Stimulated activated CD8-positive, alpha-beta memory T cell treated with anti-CD3 and anti-CD28 coated beads, Interleukin-4, amount 100 ng/mL, for 24 hours (primary cell): ENCODE data around the gene ERAP2.
"Not testable (repeated sequence)": the region's sequence is repeated elsewhere in the genome, so short reads cannot be mapped to it uniquely, and the experiment has no call there.

Experiments
- DNase-seq: peaks from one replicate; pipeline ENCODE4 v3.0.0-alpha.2; 2020; ENCODE audit warnings: low read depth

Gene ERAP2, protein sequence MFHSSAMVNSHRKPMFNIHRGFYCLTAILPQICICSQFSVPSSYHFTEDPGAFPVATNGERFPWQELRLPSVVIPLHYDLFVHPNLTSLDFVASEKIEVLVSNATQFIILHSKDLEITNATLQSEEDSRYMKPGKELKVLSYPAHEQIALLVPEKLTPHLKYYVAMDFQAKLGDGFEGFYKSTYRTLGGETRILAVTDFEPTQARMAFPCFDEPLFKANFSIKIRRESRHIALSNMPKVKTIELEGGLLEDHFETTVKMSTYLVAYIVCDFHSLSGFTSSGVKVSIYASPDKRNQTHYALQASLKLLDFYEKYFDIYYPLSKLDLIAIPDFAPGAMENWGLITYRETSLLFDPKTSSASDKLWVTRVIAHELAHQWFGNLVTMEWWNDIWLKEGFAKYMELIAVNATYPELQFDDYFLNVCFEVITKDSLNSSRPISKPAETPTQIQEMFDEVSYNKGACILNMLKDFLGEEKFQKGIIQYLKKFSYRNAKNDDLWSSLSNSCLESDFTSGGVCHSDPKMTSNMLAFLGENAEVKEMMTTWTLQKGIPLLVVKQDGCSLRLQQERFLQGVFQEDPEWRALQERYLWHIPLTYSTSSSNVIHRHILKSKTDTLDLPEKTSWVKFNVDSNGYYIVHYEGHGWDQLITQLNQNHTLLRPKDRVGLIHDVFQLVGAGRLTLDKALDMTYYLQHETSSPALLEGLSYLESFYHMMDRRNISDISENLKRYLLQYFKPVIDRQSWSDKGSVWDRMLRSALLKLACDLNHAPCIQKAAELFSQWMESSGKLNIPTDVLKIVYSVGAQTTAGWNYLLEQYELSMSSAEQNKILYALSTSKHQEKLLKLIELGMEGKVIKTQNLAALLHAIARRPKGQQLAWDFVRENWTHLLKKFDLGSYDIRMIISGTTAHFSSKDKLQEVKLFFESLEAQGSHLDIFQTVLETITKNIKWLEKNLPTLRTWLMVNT

DNA sequence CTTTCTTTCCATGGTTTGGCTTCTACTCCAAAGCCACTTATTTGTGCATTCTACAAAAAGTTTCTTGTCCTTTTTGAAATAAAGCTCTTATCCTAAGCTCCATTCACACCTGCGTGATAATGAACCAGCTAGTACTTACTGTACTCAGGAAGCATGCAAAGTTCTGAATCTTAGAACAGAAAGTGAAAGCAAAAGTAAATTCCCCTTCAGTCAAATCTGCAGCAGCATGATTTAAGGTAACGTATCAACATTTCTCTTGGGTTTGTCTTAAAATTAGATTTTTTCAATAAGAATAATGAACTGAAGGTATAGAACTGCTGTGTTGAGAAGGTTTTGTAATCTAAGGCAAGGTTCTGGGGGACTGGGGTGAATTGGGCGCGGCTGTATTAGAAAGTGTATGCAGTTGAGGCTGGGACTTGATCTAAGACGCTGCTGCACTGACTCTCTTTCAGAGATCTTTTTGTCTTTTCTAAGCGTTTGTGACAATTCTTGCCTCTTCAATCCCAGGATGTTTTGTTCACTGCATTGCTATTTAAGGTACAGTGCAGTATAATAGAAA lies at the start of gene ERAP2:
Gene ERAP2 (plus strand): TSS at position 209 of the 559 bp plus-strand sequence. CDS start 3,186 bp downstream, outside the sequence.
- DNase-seq, result no peak

DNA sequence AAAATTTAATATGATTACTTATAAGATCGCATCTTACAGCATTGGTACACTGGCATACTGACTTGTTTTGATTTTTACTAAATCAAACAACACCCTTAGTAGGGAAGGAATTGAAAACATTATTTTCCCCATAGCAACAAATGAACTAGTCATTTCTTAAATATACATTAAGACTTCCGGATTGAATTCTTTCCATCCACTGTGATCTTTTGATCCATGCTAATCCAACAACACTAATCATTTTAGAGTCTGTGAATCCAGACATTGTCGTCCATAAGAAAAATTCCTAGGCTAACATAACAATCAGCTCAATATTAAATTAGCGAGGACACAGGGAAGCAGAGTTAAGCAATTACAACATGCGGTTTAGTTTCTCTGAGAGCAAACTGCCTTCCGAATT lies 47.0 kb upstream of the ERAP2 start:
- DNase-seq, result no peak

DNA sequence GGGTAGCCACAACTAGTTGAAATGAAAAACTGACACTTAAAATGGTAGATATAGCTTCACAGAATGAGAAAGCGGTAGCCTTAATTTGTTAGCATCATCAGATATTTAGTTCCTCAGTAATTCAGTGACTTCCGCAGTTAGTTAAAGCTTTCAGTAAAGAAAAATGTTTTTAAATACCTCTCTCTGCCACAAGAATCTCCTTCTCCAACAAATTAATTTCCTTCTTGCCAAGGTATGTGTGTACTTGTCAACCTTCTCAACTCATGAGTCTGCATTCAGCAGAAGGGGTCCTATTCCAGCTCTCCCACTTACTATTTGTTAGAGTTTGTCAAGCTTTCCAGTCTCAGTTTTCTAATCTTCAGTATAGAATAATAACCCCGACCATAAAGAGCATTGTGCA lies 42.3 kb upstream of the ERAP2 start:
- no peak for DNase-seq

DNA sequence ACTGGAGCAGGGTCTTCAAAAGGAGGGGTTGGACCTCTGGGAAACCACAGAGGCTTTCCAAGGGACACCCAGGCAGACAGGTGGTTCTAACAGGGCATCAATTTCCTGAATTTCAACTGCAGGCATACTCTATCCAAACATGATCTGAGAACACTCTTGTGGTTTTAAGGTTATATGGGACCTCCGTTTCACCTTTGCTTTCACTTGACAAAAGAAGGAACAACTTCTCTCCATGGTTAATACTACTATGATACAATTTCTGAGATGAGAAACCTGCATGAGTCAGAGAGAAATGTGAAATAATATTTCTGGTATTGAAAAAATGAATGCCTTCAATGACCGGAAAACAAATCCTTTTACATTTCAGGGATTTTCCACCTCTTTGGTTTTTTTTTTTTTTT lies 40.5 kb upstream of the ERAP2 start:
- DNase-seq, result no peak

DNA sequence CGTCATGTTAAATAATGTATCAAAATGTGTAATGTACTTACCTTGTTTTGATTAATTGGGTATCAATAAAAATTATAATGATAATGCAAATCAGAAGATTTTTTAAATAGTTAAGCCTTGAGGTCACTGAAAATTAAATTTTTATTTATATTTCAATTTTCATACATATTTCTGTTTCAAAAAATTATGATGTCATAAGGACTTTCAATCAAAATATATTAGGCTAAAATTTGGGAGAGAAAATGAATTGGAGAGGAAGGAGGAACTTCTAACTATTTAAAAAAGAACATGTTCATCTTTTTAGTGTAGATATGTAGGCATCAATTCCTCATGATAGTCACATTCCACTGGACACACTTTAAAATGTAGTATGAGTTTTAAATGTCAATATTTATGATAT lies 39.5 kb upstream of the ERAP2 start:
- DNase-seq, result no peak

DNA sequence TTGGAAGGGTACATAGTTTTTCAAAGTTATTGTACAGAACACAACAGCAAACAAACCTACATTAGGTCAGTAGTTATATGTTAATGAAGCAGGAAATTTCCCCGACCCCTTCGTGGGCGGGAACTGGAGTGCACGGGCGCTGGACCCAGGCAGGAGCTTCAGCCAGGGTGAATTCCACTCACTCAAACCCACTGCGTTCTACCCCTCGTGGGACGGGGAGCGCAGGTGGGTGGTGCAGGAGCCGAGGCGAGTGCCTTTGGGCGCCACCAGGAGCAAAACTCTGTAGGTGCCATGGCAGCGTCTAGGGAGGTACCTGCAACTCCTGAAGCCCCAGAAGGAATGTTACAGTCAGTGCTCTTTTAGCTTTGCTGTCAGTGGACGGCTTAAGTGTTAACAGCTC lies 39.0 kb upstream of the ERAP2 start:
- DNase-seq, result no peak

DNA sequence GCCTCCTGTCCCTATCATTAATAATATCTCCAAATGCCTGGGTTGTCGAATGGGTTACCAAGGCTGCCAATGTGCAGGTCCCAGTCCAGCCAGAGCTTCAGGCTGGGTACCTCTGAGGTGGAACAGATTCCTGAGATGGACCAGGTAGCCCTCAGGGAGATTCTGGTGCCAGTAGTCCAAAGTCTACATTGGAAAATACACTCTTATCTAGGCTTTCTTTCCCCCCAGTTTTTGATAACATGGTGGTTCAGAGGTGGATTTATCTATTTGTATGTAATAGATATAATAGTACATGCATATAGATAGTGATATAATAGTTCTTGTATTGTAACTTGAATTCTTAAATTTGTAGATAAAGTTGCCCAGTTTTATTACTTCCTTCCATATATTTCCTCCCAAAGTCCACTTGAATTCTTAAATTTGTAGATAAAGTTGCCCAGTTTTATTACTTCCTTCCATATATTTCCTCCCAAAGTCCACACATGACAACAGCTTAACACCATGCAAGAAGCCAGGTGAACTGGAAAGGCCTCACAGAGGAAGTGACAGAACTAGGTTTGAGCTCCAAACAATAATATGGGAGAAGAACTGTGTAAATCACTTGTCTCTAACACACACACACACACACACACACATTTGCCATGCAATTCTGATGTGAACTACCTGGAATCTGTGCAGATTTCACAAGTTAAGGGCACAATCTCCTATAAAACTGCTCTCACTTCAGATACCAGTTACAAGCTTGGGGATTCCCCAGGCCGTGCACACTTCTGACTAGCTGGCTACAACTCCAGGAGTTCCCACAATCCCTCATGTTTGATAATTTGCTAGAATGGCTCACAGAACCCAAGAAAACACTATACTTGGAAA lies 37.9 kb upstream of the ERAP2 start:
- DNase-seq, result no peak

DNA sequence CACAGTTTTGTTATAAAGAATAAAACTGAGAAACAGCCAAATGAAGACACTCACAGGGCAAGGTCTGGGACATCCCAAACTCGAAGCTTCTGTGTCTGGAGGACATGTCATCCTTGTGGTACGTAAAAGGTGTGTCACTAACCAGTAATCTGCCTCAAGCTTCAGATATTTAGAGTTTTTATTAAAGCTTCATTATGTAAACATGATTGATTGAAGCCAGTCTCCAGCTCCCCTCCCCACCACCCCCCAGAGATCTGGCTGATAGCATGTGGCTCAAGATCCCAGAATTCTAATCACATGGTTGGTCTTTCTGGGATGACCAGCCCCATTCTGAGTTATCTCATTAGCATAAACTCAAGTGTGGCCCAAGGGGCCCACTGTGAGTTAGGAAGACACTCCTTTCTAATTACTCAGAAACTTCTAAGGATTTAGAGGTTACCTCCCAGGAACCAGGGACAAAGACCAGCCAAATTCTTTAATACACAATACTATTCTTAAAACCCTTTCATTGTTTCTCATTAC lies 37.2 kb upstream of the ERAP2 start:
- no peak for DNase-seq

DNA sequence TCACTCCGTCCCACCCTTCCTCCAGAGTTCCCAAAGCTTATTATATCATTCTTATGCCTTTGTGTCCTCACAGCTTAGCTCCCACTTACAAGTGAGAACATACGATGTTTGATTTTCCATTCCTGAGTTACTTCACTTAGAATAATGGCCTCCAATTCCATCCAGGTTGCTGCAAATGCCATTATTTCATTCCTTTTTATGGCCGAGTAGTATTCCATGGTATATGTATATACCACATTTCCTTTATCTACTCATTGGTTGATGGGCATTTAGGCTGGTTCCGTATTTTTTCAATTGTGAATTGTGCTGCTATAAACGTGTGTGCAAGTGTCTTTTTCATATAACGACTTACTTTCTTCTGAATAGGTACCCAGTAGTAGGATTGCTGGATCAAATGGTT lies 34.4 kb upstream of the ERAP2 start:
- DNase-seq, result not testable (repeated sequence)

DNA sequence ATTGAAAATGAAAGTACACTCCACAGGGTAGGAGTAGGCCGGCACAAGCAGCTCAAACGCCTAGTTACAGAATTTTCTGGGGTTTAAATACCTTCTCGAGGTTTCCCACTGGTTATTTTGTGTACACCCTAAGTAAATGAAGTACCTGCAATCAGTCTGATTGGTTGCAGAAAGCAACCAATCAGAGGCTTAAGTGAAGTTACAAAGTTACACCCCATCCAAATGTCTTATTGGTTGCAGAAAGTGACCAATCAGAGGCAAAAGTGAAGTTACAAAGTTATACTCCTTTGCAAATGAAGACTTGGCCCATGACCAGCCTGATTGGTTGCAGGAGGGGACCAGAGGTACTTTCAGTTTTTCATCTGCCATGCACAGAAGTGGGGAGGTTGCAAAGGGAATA lies 33.2 kb upstream of the ERAP2 start:
- DNase-seq, result no peak

DNA sequence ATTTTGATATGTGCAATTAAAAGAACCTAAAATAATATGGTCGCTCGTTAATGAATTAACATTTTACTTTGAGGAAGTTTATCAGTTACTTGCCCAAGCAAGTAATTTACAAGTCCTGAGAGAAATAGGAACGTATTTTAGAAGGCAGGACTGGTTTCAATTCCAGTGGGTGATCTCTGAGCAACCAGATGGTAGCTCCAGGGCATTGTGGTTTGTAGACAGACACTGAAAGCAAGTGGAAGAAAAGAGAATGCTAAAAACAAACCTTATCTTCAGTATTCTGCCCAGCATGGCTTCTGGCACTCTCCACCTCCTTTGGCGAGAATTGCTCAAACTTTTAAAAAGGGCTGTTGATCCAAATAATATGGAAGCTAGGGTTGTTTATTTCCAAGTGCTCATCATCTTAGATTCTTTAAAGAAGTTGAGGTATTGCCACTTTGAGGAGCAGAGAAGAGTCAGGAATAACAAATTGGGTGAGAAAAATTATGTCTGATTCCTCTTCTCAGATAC lies 31.8 kb upstream of the ERAP2 start:
- no peak for DNase-seq

DNA sequence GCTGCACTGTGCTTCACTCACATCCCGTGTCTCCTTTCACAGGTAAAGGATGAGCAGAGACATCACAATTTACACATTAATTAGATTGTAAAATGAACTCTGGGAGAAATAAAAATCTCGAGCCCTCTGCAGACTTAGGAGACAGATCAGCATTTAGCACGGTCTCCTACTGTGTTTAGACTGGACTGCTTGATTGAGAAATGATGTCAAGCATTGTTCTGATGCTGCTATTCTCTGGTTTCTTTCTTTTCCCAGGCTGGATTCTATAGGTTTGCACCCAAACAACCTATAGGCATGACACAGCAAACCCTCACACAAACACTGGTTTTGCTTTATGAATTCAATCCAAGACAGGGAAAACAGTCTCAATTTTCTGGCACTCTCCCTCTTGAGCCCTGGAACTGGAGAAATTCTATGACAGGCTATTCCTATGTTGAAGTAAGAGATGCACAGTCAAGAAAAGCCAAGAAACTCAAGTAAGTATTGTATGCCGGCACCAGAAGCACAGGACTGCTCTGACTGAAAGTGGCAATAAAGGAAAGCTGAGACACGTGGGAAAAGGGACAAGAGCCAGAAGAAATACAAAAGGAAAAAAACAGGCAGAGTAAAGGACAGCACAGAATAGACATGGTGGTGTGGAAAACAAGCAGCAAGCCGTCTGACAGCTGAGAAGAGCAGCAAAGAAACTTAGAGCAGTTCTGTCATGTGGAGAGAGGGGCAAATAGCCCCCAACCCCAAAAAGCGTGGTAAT lies 24.8 kb upstream of the ERAP2 start:
- no peak for DNase-seq

DNA sequence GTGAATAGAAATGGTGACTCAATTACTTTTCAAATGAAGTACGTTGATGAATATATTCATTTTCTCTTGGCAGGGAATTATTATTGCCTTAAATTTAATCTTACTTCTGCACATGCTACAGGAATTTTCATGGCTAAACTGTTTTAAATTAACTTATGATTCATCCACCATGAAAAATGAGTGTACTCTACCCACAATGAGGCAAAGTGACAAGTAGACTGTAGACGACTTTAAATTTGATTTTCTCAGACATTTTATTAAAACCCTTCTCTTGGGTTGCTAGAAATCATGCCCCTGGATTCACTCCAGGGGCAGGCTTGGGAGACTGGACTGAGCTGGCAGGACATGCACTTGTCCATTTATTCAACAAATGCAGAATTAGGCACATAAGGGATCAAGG lies 23.5 kb upstream of the ERAP2 start:
- DNase-seq, result no peak

DNA sequence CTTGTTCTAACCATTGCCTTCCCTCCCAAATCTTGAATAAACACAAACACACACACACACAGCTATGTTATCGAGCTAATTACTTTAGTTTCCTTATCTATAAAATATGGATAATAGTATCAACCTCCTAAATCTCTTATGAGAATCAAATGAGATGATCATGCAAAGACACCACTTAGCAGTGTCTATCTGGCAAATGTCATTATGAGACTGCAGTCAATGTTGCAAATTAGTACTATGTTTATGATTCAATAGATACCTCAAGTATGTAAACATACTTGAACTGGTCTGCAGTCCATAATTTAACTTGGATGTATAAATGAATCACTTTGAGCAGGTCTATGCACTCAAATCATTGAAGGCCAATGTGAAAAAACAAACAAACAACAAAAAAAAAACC lies 22.2 kb upstream of the ERAP2 start:
- no peak for DNase-seq

DNA sequence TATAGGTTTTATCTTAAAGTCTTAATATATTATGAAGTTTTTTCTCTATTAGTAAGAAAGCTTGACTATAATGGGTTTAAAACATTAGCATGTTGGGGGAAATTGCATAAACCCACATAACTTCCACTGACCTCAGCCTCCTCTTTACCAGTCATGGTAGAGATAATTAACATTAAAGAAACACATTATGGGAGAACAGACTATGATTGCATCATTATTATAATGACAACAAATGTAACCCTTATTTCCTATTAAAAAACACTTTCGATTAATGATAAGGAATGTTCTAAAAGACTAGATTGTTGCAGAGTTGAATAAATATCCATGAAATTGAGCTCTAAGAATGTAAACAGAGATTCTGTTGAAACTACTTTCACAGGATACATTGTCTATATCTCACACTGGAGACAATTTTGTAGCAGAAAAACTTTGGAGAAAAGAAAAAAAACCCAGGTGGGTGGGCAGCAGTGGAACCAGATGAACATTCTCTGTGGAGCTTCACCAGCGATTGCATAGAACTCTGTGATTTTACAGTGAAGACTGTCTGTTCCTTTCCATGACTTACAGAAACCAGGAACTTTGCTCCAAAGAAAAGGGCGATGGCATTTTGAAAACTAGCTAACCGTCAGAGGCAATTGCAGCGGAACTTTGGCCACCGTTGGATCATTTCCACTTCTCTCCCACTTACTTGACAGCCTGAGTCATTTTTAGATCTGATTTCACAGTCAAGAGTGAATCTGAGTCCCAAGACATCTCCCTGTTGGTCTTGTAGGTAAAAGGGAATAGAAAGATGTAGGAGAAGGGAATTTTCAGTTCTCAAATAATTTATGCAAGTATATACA lies 21.0 kb upstream of the ERAP2 start:
- no peak for DNase-seq

DNA sequence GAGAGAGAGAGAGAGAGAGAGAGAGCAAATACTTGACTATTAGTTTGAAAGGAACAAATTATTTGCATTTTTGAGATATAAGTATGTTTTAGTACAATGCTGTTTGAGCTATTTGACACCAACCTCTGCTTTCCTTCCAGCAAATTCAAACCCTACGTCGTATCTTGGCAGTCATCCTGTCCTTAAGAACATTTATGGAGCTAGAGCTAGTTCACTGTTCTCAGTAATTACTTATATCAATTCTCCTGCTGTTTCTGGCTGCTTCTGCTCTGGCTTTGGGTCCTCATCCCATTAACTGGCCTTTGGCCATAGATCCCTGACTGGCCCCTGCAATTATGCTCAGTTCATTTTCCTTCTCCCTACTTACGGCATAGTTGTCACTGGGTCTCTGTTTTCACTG lies 19.9 kb upstream of the ERAP2 start:
- no peak for DNase-seq

DNA sequence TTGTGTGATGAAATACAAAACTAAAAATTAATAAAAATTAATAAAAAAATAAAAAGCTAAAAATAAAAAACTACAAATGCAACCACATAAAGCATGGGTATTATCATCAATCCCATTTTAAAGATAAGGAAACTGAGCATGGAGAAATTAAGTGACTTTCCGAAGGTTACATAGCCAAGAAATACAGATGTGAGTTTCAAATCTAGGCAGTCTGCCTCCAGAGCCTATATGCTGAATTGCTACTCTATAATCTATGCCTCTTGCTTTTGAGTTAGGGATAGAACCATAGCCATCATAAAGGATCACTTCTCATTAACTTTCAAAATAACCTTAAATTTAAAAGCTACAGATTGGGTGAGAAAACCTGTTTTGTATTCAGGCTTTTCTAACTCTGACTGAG lies 18.8 kb upstream of the ERAP2 start:
- DNase-seq, result no peak

DNA sequence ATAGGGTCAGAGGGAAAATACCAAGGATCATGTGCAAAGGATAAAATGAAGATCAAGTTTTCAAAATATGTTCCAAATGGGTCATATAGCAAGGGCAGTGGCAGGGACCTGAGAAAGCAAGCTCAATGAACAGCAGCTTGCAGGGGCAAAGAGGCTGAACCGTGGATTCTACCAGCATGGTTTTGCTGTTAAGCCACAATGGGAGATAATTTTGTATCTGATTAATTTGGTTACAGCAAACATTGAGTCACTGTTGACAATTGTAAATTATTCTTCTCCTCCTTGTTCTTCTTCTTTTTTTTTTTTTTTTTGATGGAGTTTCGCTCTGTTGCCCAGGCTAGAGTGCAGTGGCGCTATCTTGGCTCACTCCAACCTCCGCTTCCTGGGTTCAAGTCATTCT lies 18.4 kb upstream of the ERAP2 start:
- no peak for DNase-seq

DNA sequence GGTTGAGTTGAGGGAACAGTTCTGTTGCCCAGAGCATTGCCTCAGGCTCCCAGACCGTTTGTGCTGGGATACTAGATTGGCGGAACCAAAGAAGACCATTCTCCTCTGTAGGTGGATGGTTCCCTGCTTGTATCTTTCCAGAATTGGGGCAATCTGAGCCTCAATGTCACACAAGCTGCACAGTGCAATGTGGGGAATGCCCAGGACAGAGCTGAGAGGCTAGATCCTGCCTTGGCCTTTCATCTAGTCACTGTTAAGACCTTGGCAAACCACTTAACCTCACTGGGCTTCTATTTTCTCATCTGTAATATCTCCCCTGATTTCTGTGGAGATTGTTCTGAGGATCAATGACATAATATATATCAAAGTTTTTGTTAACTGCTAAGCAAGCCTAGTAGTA lies 16.9 kb upstream of the ERAP2 start:
- no peak for DNase-seq

DNA sequence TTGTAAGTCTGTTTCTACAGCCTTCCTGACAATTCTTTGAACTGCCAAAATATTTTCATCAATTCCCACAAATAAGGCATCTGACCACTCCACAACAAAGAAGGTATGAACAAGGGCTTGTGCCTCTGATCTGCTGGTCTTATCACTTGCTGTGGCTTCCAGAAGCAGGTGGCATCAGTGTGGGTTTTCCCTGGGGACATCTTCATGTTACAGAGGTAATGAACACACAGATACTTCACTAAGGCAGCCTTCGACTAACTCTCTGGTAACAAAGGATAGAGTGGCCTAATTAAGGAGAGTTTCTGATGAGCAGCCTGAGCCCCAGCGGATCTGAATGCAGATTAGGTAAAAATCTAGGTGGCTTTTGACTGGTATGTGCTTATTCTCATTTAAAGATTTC lies 15.2 kb upstream of the ERAP2 start:
- DNase-seq, result no peak
